ENCODE measurements around the gene SETBP1.

GRCh38 chr18:45103319-45104048 is 422.8 kb downstream of the SETBP1 start:
- TF ChIP-seq CTCF (IDR thresholded peaks at IDR 0.05), result no peak
- TF ChIP-seq TCF7L2 (IDR thresholded peaks at IDR 0.05; ENCODE audit: low read depth, low read length), result no peak
- no peak for TF ChIP-seq POLR2AphosphoS5 (IDR thresholded peaks at IDR 0.05; ENCODE audit: low read depth, low read length)
- TF ChIP-seq REST (IDR thresholded peaks at IDR 0.05; ENCODE audit: insufficient read depth in 1 of 2, low read depth in 2 of 2, low read length in 1 of 2), result no peak
